Measurements from ENCODE around the gene HAPLN2.
A peak's percentile ranks its signal among the peaks of the same experiment; 100 is the strongest.
"Not testable (repeated sequence)": the region's sequence is repeated elsewhere in the genome, so short reads cannot be mapped to it uniquely, and the experiment has no call there.

Gene HAPLN2

DNA sequence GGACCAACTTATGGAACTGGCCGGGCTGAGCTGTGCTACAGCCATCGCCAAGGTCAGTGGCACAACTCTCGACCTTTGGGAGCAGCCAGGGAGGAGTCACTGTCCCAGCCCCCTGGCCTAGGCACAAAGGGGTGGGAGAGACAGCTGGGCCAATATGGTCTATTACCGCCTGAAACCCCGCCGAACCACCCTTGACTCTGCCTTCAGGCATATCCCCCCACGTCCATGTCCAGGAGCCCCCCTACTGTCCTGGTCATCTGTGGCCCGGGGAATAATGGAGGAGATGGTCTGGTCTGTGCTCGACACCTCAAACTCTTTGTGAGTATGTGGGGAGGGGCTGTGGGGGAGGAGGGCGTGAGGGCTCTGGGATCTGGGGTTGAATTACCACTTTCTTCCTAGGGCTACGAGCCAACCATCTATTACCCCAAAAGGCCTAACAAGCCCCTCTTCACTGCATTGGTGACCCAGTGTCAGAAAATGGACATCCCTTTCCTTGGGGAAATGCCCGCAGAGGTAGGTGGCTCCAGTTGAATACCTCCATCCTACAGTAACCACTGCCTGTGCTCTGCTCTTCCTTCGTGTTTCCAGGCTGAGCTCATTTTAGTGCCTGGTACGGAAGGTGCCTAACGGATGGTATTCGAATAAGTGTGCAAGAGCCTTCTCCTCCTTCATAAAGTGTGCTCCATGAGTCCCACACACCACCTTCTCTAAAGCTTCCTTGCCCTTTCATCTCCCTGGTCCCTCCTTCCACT is 26.9 kb upstream of the HAPLN2 start:
- DNase-seq: no peak

DNA sequence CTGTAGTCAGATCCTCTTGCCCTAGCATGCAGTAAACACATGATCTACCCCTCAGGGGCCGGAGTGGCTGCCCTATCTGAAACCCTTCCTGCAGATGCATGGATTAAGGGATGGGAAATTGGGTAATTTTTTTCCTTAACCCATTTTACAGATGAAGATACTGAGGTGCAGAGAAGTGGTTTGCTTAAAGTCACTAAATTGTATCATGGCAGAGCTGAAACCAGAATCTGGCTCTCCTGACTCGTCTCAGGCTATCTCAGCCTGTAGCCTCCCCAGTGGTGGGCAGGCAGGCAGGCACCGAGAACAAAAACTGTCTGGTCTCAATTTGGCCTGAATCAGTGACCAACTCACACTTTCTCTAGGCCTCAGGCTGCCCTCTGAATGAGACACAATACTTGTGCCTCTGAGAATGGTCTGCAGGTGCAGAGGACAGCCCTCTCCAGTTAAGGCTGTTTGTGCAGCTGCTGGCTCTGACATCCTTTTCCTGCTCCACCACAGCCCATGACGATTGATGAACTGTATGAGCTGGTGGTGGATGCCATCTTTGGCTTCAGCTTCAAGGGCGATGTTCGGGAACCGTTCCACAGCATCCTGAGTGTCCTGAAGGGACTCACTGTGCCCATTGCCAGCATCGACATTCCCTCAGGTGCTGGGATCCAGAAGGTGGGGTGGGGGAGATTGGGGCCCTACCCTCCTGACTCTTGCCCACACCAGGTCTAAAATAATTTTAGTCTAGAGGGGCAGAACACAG is 26.1 kb upstream of the HAPLN2 start:
- DNase-seq: no peak

DNA sequence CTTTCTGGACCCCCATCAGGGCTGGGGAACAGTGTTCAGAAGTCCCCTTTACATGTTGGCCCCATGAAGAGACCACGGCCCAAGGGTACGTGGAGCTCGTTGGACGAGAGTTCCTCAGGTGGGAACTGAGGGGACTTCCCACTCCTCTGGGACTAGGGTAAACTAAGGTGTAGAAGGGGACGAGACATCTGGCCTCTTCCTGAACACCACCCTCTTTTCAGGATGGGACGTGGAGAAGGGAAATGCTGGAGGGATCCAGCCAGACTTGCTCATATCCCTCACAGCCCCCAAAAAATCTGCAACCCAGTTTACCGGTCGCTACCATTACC is 25.6 kb upstream of the HAPLN2 start:
- DNase-seq: no peak

DNA sequence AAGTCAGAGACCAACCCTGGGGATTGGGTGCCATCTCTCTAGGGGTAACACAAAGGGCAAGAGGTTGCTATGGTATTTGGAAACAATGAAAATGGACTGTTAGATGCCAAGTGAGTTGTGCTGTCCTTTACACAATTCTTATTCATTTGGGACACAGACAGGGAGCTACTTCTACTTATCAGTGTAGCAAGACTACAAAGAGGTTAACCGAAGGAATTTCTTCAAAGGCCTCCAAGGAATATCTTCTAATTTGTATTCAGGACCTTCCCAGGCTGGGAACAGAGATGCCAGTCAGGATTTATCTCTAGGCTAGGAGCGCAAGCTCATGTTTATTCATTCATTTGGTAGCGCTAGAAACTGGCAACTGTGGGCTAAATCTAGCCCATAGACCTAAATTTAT is 25.0 kb upstream of the HAPLN2 start:
- DNase-seq: no peak

DNA sequence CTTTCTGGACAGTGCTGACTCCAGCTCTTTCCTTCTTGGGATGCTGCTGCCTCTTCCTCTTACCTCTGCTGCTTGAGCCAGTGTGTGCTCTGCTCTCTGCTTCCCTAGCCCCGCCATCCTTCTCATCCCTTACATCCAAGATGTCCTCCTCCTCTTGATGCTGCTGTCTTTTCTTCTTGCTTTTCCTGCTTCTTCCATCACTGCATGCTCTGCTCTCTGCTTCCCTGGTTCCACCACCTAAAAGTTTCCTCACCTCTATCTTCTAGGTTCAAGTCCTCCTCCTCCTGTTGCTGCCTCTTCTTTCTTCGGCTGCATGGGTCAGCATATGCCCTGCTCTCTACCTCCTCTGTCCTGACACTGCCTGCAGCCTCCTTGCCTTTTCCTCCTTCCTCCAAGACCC is 24.2 kb upstream of the HAPLN2 start:
- no peak for DNase-seq

DNA sequence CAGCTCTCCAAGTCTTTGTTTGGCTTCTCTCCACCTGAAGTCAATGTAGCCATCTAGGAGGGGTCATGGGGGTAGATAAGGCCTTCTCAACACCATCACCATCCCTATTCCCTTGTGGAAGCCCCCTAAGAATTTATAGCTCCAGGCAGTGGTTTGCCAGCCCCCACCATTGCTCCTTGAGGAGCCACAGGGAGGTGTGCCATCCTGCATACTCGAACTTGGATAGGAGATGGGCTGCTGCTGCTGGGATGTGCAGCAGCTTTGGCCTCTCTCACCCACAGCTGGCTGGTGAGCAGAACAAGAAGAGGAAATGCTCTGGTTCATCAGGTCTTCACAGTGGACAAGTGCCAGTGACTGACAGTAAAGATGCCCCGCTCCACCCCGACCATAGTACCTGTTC is 22.8 kb upstream of the HAPLN2 start:
- DNase-seq: no peak

DNA sequence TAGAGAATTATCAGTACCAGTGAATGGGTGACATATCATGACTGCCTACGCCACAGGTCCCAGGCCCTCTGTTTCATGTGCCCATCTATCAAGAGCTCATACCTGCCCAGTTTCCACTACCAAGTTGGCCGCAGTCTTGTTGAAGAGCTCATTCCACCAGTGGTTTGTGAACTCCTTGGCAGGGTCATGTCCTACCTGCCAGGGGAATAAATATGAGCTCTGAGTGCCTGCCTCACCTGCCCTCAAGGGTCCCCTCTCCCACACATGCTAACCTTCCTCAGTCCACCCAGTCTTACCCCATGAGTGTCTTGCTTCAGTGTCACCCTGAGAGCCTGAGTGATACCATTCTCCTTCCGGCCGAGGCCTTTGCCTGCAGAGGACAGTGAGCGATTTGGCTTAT is 21.1 kb upstream of the HAPLN2 start:
- no peak for DNase-seq

DNA sequence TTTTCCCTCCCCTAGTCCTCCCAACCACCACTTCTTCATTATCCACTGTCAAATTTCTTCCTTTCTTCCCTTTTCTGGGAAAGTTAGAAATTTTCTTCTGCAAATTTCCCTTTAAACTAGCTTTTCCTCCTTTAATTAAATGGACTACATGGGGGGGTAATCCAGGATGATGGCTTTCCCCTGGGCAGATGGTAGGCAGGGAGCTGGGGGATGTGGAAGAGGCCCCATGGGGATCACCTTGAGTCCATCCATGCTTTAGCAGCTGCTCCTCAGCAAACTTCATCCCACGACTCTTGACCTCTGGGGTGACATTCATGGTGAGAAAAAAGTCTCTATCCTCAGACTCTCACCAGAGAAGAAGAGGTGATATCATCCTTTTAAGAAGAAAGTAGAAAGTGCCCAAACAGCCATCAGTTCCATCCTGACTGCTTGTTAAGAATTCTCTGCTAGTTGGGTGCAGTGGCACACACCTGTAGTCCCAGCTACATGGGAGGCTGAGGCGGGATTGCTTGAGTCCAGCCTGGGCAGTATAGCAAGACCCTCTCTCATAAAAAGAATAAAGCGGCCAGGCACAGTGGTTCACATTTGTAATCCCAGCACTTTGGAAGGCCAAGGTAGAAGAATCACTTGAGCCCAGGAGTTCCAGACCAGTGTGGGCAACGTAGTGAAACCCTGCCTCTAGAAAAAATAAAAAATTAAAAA is 20.3 kb upstream of the HAPLN2 start:
- DNase-seq: no peak

DNA sequence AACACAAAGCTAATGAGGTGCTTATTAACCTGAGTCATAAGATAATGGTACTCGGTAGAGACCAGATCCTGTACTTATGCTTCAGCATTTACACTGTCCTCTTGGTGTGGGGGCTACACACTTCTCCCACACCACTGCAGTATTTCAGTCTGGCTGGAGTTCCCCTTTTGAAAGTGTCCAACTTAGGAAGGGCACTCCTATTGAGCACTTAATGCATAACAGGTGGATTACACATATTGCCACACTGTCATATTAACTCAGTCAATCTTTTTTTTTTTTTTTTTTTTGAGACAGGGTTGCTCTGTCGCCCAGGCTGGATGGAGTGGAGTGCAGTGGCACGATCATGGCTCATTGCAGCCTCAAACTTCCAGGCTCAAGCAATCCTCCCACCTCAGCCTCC is 19.4 kb upstream of the HAPLN2 start:
- no peak for DNase-seq

DNA sequence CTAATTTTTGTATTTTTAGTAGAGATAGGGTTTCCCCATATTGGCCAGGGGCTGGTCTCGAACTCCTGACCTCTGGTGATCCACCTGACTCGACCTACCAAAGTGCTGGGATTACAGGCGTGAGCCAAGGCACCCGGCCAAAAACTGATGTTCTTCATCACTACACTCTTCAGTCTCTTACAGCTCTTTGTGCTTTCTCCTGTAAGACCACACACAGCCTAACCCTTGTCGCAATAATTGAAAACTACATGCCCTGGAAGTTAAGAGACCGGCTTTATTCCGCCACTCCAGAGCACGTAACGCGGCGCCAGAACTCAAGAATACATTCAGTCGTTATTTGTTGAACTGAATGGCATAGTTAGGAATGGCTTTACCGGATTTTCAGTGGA is 18.5 kb upstream of the HAPLN2 start:
- DNase-seq: no peak

DNA sequence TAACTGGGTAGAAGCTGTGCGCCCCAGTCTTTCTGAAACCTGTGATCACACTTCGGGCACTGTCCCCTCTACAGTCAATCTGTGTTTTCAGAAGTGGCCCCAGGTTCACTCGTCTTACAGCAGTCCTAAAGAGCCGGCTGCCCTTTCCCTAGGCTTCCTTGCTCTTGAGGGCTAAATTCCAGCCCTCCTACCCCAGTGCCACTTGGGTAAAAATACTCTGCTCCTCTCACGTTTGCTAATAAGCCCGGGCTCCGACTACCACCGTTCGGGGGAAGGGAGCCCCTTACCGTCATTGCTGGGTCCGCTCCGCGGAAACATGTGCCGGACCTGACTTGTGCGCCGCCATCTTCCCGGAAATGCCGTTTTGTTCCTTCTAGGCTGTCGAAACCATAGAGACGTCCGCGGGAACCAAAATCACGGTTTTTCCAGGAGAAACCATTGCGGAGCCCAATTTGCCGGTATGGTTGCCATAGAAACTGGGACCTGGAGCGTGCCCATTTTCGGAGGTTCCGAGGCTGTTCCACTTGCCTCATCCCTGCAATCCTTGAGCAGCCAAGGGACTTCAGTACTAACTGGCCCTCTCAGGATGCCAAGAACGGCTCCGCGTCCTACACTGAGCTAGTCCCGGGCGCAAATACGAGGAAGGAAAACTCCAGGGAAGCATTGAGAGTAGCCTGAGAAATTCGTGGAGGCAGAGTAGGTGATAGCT is 17.9 kb upstream of the HAPLN2 start, which contains the start of gene GPATCH4:
TSS of gene GPATCH4 (minus strand) at position 358 of the 709 bp plus-strand sequence.
- DNase-seq: peak; percentile 93

DNA sequence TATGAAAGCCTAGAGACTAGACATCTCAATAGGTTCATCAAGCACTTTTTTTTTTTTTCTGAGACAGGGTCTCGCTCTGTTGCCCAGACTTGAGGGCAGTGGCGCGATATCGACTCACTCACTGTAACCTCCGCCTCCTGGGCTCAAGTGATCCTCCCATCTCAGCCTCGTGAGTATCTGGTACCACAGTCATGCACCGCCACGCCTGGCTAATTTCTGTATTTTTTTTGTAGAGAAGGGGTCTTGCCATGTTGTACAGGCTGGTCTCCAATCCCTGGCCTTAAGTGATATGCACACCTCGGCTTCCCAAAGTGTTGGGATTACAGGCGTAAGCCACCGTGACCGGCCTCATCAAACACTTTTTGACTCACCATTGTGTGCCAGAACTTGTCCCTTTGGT is 17.3 kb upstream of the HAPLN2 start:
- DNase-seq: no peak

DNA sequence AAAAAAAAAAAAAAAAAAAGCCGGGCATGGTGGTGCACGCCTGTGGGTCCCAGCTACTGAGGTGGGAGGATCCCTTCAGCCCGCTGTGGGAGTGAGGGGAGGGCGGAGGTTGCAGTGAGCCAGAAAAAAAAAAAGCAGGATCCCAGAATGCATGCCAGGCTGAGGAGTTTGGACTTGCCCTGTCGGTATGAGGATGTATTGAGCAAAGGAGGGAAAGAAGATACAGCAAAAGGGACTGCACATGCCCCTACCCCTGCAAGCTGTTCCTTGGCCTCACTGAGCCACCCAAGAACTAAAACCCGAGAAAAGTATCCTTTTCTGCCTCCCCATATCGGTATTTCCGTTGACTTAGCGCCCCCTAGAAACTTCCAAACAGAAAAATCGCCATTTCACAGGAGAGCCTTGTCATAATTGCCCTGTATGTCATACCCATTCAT is 16.6 kb upstream of the HAPLN2 start:
- DNase-seq: no peak

DNA sequence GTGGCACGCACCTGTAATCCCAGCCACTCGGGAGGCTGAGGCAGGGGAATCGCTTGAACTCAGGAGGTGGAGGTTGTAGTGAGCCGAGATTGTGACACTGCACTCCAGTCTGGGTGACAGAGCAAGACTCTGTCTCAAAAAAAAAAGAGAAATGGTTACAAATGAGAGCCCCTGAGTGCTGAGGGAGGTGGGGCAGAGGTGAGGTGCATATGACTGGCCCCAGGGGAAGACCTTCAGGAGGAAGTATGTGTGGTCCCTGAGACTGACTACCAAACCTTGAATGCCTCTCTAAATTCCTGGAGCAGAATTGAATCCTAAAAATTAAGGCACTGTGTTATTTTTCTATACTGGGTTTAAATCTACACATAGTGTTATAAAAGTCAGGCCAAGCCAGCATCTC is 11.9 kb upstream of the HAPLN2 start:
- DNase-seq: not testable (repeated sequence)

DNA sequence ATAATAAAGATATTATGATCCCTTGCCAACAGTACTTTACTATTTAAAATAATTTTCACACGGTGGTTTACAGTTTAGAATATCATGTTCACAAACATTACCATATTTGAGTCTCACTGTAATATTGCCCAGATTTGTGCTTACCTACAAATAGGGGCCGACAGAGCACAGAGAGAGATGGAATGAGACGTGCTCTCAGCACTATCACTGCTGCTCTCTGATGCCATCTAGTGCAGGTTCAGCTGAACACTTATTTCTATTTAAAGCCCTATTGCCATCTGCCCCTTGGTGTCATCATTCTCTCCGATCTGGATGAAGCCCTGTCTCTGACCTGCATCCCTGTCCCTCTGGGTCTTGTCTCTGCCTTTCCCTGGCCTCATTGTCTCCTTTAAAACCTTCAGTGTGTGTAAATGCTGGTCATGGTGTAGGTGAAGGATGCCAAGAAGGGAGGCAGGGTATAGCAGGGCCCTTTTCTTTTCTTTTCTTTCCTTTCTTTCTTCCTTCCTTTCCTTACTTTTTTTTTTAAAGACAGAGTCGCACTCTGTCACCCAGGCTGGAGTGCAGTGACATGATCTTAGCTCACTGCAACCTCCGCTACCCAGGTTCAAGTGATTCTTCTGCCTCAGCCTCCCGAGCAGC is 11.1 kb upstream of the HAPLN2 start:
- peak; percentile 47 for DNase-seq

DNA sequence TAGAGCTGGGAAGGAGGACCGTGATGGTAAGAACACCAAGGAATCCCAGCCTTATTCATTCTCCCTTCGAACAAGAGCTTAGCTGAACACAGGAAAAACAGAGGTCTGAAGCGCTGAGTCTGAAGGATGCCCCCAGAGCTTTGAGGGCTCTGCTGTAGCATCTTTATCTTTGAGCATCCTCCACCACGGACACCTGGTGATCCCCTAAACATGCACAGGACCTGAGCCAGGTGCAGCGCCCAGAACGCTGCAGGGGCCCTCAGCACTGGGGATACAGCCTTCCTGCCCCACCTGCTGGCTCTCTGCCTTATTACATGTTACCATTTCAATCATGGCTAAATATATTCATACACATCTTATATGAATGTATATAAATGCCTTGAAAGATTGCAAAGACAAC is 10.2 kb upstream of the HAPLN2 start:
- peak; percentile 47 for DNase-seq

DNA sequence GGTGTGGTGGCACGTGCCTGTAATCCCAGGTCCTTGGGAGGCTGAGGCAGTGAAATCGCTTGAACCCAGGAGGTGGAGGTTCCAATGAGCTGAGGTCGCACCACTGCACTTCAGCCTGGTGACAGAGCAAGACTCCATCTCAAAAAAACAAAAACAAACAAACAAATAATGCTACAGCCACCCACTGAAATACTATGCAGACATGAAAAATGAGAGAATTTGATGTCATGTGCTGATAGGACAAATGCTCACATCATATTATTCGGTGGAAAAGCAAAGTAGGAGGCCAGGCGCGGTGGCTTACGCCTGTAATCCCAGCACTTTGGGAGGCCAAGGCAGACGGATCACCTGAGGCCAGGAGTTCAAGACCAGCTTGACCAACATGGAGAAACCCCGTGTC is 9.1 kb upstream of the HAPLN2 start:
- DNase-seq: not testable (repeated sequence)

DNA sequence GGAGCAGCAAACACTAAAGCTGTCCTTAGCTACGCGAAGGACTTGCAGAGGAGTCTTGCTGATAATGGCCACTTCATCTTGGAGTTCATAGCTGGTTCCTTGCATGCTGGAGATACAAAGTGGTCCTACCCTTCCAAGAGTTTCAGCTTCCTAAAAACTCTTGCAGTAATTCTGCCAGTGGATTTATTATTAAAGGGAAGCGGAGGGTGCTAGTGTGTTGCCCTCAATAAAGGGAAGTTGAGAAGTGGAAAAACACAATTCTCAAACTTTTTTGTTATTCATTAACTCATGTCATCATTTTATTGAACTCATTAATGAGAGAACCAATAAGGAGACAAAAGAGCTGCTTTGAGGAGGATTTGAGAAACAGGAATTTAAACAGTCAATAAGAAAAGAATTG is 6.5 kb upstream of the HAPLN2 start:
- no peak for DNase-seq

DNA sequence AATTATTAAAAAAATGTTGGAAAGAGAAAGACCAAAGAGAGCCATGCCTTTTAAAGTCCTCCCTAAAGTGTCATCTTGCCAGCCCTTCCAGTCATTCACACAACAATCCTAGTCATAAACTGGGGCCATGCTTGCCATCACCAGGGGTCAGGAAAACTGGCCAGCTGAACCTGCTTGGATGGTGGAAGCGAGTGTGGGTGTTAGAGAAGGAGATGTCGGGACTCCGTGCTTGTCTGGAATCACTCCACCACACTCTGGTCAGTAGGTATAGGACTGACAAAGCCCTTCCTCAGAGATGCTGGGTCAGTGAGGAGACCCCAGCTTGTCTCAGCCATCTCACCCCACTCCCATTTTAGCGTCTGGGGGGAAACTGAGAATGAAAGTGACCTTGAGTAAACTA is 3.3 kb upstream of the HAPLN2 start:
- DNase-seq: no peak

DNA sequence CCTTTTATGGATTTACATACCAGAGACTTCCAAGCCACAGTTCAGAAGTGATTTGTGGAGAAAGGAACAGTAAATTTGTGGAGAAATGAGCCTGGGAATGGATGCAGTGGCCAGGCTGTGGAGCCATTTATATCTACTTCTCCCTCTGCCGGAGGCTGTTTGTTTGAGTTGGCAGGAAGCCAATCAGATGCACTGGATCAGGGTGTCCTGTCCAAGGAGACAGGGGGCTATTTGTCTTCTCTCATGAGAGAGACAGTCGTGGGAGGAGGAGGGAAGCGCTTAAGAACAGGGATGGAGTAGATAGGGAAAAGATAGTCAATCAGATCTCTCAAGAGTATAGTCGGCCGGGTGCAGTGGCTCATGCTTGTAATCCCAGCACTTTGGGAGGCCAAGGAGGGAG is 2.8 kb upstream of the HAPLN2 start:
- DNase-seq: no peak

DNA sequence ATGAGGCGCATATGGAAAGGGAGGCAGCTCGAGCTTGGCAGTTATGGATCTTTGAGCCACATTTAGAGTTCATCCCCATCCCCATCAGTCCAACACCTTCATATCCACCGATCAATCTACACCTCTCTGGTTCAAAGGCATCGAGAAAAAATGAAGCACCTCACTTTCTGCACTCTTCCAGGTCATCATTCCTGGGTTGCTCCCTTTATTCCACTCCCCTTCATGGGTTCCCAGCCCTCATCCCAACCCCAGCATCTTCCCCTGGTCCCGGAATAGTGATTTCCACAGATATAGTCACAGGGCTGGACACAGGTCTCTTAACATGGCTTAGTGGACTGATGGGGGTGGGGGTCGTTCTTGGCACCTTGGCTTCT is 354 bp downstream of the HAPLN2 start:
- DNase-seq: no peak

DNA sequence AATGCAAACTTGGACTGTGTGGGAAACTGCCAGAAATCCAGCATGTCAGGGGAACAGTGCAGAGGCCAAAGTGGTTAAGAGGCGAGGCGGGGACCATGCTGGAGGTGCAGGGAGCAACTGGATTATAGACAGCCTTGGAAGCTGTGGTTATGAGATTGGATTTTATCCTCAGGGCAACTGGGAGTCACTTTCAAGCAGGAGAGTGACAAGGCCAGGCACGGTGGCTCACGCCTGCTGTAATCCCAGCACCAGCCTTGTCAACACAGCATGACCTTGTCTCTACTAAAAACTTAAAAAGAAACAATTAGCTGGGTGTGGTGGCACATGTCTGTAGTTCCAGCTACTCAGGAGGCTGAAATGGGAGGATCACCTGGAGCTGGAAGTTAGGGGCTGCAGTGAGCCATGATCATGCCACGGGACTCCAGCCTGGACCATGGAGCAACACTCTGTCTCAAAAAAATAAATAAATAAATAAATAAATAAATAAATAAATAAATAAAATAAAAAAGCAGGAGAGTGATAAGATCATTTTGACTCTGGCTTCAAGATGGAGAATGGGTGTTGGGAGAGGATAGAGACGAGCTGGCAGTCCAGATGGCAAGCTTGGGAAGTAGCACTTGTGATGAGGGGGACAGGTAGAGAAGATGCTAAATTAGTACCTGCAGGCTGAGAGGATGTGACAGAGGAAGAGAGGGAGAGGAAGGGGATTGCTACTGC is 3.5 kb downstream of the HAPLN2 start:
- DNase-seq: no peak
